ENCODE data around the gene MTUS2.

DNA sequence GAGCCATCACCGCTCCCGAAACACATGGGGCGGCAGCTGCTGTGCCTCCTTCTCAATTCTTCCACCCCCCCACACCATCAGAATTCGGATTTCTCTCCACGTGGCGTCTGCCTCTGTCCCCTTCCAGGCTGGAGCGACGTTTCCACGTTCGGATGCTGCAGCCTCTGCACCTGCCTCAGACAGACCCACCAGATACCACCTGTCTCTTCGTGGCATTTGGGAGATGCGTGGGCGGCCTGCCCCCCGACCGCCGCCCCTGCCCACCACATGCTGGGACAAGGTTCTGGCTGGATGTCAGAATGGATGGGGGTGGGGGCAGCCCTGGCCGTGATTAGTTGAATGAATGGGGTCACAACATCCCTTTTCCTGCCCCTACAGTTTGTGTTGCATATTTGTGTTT lies 685.4 kb downstream of the MTUS2 start:
- TF ChIP-seq, protein P1, sequence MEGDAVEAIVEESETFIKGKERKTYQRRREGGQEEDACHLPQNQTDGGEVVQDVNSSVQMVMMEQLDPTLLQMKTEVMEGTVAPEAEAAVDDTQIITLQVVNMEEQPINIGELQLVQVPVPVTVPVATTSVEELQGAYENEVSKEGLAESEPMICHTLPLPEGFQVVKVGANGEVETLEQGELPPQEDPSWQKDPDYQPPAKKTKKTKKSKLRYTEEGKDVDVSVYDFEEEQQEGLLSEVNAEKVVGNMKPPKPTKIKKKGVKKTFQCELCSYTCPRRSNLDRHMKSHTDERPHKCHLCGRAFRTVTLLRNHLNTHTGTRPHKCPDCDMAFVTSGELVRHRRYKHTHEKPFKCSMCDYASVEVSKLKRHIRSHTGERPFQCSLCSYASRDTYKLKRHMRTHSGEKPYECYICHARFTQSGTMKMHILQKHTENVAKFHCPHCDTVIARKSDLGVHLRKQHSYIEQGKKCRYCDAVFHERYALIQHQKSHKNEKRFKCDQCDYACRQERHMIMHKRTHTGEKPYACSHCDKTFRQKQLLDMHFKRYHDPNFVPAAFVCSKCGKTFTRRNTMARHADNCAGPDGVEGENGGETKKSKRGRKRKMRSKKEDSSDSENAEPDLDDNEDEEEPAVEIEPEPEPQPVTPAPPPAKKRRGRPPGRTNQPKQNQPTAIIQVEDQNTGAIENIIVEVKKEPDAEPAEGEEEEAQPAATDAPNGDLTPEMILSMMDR (IDR thresholded peaks at IDR 0.05; ENCODE audit: insufficient read depth, low read length), result no peak
- TF ChIP-seq, protein P2, sequence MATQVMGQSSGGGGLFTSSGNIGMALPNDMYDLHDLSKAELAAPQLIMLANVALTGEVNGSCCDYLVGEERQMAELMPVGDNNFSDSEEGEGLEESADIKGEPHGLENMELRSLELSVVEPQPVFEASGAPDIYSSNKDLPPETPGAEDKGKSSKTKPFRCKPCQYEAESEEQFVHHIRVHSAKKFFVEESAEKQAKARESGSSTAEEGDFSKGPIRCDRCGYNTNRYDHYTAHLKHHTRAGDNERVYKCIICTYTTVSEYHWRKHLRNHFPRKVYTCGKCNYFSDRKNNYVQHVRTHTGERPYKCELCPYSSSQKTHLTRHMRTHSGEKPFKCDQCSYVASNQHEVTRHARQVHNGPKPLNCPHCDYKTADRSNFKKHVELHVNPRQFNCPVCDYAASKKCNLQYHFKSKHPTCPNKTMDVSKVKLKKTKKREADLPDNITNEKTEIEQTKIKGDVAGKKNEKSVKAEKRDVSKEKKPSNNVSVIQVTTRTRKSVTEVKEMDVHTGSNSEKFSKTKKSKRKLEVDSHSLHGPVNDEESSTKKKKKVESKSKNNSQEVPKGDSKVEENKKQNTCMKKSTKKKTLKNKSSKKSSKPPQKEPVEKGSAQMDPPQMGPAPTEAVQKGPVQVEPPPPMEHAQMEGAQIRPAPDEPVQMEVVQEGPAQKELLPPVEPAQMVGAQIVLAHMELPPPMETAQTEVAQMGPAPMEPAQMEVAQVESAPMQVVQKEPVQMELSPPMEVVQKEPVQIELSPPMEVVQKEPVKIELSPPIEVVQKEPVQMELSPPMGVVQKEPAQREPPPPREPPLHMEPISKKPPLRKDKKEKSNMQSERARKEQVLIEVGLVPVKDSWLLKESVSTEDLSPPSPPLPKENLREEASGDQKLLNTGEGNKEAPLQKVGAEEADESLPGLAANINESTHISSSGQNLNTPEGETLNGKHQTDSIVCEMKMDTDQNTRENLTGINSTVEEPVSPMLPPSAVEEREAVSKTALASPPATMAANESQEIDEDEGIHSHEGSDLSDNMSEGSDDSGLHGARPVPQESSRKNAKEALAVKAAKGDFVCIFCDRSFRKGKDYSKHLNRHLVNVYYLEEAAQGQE (IDR thresholded peaks at IDR 0.05; ENCODE audit: insufficient replicate concordance, low read depth), result no peak
- TF ChIP-seq SPI1 (IDR thresholded peaks at IDR 0.05; ENCODE audit: borderline replicate concordance, low read depth) (no peak), POLR2AphosphoS5 (IDR thresholded peaks at IDR 0.05; ENCODE audit: low read depth) (no peak)

Data from HL-60 (cell line).